Right forelimb (tissue), 1 donor: ENCODE results near the gene EFNA4.
"Not testable (repeated sequence)": the region's sequence is repeated elsewhere in the genome, so short reads cannot be mapped to it uniquely, and the experiment has no call there.

Experiments
- DNase-seq: peaks from one replicate; pipeline ENCODE4 v3.0.0-alpha.2; 2018

The EFNA4 gene

GRCh38 chr1:155091071-155092051 is 27.8 kb downstream of the EFNA4 start:
- peak; percentile 91 for DNase-seq

DNA sequence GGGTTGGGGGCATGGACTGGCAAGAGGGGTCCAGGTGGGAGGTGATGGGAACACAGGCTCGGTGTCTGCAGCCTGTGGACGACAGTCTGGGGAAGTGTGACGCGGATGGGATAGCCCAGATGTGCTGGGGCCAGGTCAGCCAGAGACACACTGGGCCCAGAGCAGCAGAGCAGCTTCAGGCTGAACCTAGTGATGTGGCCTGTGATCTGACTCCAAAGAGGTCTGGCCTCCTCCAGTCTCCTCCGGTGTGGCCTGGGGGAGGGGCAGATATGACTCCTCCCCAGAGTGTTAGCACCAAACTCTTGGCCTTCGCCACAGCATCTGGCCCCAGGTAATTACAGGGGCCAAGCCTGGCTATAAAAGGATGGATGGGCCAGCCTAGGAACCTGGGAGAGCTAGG is 28.6 kb downstream of the EFNA4 start:
- DNase-seq, result peak; percentile 25

GRCh38 chr1:155092641-155093040 is 29.1 kb downstream of the EFNA4 start:
- DNase-seq, result no peak

GRCh38 chr1:155093911-155094621 is 30.5 kb downstream of the EFNA4 start:
- DNase-seq, result peak; percentile 75

DNA sequence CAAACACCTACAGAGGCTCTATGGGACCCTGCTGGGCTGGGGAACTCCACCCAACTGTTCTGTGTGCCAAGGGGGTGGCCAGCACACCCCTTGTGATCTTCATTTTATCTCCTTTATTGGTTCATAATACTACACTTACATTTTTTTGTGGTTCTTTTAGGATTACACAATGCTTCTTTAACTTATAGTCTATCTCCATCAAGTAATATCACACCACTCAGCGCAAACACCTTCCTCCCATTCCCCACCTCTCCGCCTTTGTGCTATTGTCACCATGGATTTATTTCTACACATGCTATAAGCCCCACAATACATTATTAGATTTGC is 31.0 kb downstream of the EFNA4 start:
- no peak for DNase-seq

DNA sequence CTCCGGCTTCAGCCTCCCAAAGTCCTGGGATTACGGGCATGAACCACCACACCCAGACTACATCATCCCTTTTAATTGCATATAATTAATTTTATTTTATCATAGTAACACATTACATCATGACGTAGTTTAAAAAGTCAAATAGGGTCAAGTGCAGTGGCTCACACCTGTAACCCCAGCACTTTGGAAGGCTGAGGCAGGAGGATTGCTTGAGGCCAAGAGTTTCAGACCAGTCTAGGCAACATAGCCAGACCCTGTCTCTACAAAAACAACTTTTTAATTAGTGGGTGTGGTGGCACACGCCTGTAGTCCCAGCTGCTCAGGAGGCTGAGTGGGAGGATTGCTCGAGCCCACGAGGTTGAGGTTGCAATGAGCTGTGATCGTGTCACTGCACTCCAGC is 35.8 kb downstream of the EFNA4 start:
- no peak for DNase-seq

- no peak for DNase-seq
Measured at GRCh38 chr1:155103325-155103724, 39.8 kb downstream of the EFNA4 start.

- no peak for DNase-seq
Measured at GRCh38 chr1:155104605-155105534, 41.3 kb downstream of the EFNA4 start.

GRCh38 chr1:155105604-155106011 is 42.1 kb downstream of the EFNA4 start:
- DNase-seq, result no peak

- DNase-seq, result no peak
Measured at GRCh38 chr1:155106862-155107261, 43.3 kb downstream of the EFNA4 start.

GRCh38 chr1:155107309-155108264 is 44.0 kb downstream of the EFNA4 start:
- DNase-seq, result no peak

- no peak for DNase-seq
Measured at GRCh38 chr1:155108296-155108695, 44.8 kb downstream of the EFNA4 start.

- DNase-seq, result no peak
Measured at GRCh38 chr1:155110381-155110780, 46.8 kb downstream of the EFNA4 start.

DNA sequence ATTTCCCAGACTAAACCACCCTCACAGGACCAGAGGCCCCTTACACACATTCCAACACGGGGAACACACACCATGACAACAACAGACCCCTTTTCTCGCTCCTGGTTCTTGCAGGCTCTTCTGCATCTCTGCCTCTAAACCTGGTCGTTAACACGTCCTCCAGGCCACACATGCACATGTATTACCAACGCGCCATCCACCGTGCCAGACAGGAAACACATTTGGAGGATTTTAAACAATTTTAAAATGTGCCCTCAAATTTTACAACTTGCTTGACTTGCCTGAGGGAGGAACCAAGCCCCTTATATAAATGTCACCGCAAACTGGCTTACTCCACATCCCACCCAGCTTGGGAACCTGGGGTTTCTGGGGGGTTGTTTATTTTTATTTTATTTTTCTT is 47.3 kb downstream of the EFNA4 start:
- no peak for DNase-seq

DNA sequence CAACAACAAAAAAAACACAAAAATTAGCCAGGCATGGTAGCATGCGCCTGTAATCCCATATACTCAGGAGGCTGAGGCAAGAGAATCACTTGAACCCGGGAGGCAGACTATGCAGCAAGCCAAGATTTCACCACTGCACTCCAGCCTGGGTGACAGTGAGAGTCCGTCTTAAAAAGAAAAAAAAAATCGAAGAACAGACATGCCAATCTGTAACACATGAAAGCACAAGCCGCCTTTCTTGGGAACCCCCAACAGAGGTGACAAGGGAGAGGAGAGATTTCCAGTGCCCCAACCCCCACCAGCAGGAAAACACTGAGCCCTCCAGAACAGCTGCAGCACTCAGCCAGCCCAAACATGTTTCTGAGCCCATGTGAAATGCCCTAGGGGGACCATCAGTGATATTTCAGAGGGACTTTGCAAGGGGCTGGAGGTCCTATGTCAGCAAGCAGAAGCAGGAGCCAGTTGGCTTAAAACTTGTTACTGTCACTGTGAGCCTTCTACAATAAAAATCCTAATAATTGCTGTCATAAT is 50.0 kb downstream of the EFNA4 start:
- no peak for DNase-seq

DNA sequence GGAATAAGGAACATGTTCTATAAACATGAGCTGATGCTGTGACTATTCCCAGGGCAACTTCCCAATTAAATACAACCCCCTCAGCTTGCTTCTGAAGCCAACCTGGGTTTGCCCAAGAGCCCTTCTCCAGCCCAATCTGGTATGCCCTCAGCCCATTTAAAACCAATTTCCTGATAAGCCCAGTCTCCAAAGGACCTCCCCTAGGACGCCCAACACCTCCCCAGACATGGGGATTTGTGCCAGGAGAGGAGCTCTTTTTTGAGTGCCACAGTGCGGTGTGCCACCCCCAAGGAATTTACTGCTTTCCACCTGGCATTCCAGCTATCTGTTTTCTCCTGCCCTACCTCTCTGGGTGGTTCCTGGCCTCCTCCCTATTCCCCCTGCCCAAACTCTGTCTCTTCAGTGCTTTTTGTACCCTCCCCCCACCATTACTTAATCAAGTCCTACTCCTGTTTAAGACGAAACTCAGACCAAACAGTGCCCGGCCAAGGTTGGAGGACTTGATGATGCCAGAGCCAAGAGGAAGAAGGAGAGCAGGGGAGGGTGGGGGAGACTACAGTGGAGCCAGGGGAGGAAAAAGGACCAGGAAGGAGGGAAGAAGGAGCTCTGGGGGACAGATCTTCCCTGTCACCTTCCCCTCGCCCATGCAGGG is 52.7 kb downstream of the EFNA4 start:
- no peak for DNase-seq

- no peak for DNase-seq
Measured at GRCh38 chr1:155117610-155118009, 54.1 kb downstream of the EFNA4 start.

DNA sequence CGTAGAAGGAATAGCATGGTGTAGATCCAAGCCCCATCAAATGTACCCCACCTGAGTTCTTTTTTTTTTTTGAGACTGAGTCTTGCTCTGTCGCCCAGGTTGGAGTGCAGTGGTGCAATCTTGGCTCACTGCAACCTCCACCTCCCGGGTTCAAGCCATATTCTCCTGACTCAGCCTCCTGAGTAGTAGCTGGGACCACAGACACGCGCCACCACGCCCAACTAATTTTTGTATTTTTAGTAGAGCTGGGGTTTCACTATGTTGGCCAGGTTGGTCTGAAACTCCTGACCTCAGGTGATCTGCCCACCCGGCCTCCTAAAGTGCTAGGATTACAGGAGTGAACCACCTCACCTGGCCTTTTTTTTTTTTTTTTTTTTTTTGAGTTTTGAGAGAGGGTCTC is 54.5 kb downstream of the EFNA4 start:
- not testable (repeated sequence) for DNase-seq
